GM12875 (cell line): ENCODE data around the gene B9D1.

ENCODE experiments used
- H3K4me3 ChIP-seq: one replicate; pipeline ENCODE4 v1.5.1; 2011; ENCODE audit warnings: low read depth, low read length, control low read depth
- CTCF ChIP-seq: IDR thresholded peaks from 2 replicates; pipeline ENCODE4 v1.5.1; 2011; ENCODE audit warnings: low read depth, mild to moderate bottlenecking, control low read depth, inconsistent platforms, low read length, moderate library complexity, borderline replicate concordance; ENCODE audit not compliant: insufficient read depth

B9D1 gene

GRCh38 chr17:19379361-19380065, 17.0 kb upstream of the B9D1 start:
- no peak for TF ChIP-seq CTCF
- no peak overlapping the region for H3K4me3 ChIP-seq

- H3K4me3 ChIP-seq, result peak within 1 kb of the TSS; percentile 90
- TF ChIP-seq CTCF, result no peak
These were observed 16.2 kb upstream of the B9D1 start, which contains the start of gene MAPK7 for GRCh38 chr17:19378416-19379360. Gene MAPK7, plus strand, starts transcription at chr17:19378498. Its CDS starts 403 bp downstream, at chr17:19378901.

- no peak for TF ChIP-seq CTCF
These were observed 15.3 kb upstream of the B9D1 start for GRCh38 chr17:19377602-19378415.

GRCh38 chr17:19376811-19377210, 14.3 kb upstream of the B9D1 start:
- TF ChIP-seq CTCF, result no peak
- H3K4me3 ChIP-seq, result peak overlapping the region; percentile 90

More at GRCh38 chr17:19377602-19378415, 15.3 kb upstream of the B9D1 start:
- peak overlapping the region; percentile 90 for H3K4me3 ChIP-seq

- H3K4me3 ChIP-seq, result no peak overlapping the region
- TF ChIP-seq CTCF, result no peak
These were observed 13.2 kb upstream of the B9D1 start for GRCh38 chr17:19375732-19376131.

- no peak for TF ChIP-seq CTCF
- H3K4me3 ChIP-seq, result no peak overlapping the region
These were observed 11.6 kb upstream of the B9D1 start for GRCh38 chr17:19374136-19374535.
